Hepatocyte (in vitro differentiated cells): ENCODE results near the gene C2CD3. TPM values are rescaled to one million over a fixed set of nuclear protein-coding genes. Genes with fewer than 3 reads are reported as not detected.

Source experiments
- DNase-seq: peaks from one replicate; pipeline ENCODE4 v3.0.0-alpha.2; 2016; ENCODE audit warnings: low spot score
- H2AFZ ChIP-seq: fragments of 200-600 bp; sonication (generic); 2 replicates; pipeline ENCODE4 v1.6.0; 2016; ENCODE audit warnings: antibody characterized with exemption, mild to moderate bottlenecking
- H3K27ac ChIP-seq: fragments of 200-600 bp; sonication (generic); 2 replicates; pipeline ENCODE4 v1.5.1; 2016; ENCODE audit warnings: mild to moderate bottlenecking
- H3K27me3 ChIP-seq: fragments of 200-600 bp; sonication (generic); 2 replicates; pipeline ENCODE4 v1.6.1; 2016
- H3K36me3 ChIP-seq: fragments of 200-600 bp; sonication (generic); replicated peaks from 2 replicates; pipeline ENCODE4 v1.5.1; 2016; ENCODE audit warnings: low read depth; ENCODE audit not compliant: insufficient read depth
- H3K4me1 ChIP-seq: fragments of 200-600 bp; sonication (generic); 2 replicates; pipeline ENCODE4 v1.5.1; 2016; ENCODE audit warnings: mild to moderate bottlenecking, moderate library complexity; ENCODE audit not compliant: insufficient read depth
- H3K4me2 ChIP-seq: fragments of 200-600 bp; sonication (generic); 2 replicates; pipeline ENCODE4 v1.6.0; 2016
- H3K4me3 ChIP-seq: fragments of 200-600 bp; sonication (generic); 2 replicates; pipeline ENCODE4 v1.5.1; 2016; ENCODE audit warnings: mild to moderate bottlenecking
- H3K79me2 ChIP-seq: fragments of 200-600 bp; sonication (generic); 2 replicates; pipeline ENCODE4 v1.6.0; 2017; ENCODE audit warnings: mild to moderate bottlenecking
- H3K9me2 ChIP-seq: fragments of 200-600 bp; sonication (generic); replicated peaks from 2 replicates; pipeline ENCODE4 v1.6.0; 2017; ENCODE audit warnings: mild to moderate bottlenecking; ENCODE audit not compliant: insufficient read depth
- H3K9me3 ChIP-seq: fragments of 200-600 bp; sonication (generic); 2 replicates; pipeline ENCODE4 v1.5.1; 2016; ENCODE audit warnings: low read depth, mild to moderate bottlenecking
- H4K20me1 ChIP-seq: fragments of 200-600 bp; sonication (generic); 2 replicates; pipeline ENCODE4 v1.6.0; 2016; ENCODE audit warnings: mild to moderate bottlenecking; ENCODE audit not compliant: insufficient read depth, poor library complexity, severe bottlenecking
- EZH2 ChIP-seq: fragments of 200-600 bp; sonication (generic); IDR thresholded peaks from 2 replicates; pipeline ENCODE4 v1.6.1; 2016; ENCODE audit warnings: antibody characterized with exemption, mild to moderate bottlenecking, borderline replicate concordance
- EZH2phosphoT487 ChIP-seq: fragments of 200-600 bp; sonication (generic); IDR thresholded peaks from one replicate; pipeline ENCODE4 v1.6.1; 2018; ENCODE audit warnings: antibody characterized with exemption, mild to moderate bottlenecking, low read depth, moderate library complexity; ENCODE audit not compliant: unreplicated experiment, severe bottlenecking
- WGBS: methylation state at CpG from one replicate; pipeline ENCODE4 v1.1.6; 2016; ENCODE audit warnings: low lambda C conversion rate; ENCODE audit errors: missing lambda C conversion rate; 5-methylcytosine and 5-hydroxymethylcytosine counted together
- polyA plus RNA-seq: library from polyadenylated mRNA; unstranded; fragments of >200 nt; fragmentation: Nextera tagmentation; extraction: Ambion mirVana; gene quantifications from 2 replicates; pipeline ENCODE4 v1.2.1, GENCODE V29; 2016
- total RNA-seq: library from RNA; depleted of rRNA; stranded (reverse); fragments of >200 nt; gene quantifications from 2 replicates; pipeline ENCODE4 v1.2.3, GENCODE V29; 2014
- TF ChIP-seq, protein P1 (sequence below): fragments of 200-600 bp; sonication (generic); IDR thresholded peaks from 2 replicates; pipeline ENCODE4 v1.5.1; 2016; ENCODE audit warnings: antibody characterized with exemption, mild to moderate bottlenecking; ENCODE audit not compliant: poor library complexity

C2CD3 gene
- total and polyA plus RNA-seq, 2 experiments from 2014 or later: 9.8 to 16.3 TPM

DNA sequence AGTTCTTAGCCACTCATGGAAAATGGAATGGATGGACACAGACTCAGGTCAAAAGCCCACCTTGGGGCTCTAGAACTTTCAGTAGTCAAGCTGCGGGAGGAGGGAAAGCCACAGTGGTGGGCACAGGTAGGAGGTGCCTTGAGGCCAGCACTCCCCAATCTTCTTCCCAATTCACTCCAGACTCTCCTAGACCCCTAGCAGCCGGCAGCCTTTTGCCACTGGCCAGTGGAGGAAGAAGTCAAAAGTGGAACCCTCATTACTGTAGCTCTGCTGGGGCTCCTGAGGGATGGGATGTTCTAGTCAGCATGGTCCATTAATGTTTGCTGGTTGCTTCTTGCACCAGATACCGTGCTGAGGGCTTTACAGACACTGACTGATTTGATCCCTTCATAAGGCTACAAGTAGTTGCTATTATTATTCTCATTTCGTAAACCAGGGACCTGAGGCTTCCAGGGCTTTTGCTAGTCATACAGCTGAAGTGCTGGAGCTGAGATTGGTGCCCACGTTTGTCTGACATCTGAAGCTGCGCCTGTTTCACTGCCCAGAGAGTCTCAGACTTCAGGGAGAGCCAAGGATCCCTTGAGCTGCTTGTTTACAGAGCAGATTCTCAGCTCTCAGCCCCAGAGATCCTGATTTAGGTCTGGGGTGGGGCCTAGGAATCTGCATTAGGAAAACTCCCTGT is 163.0 kb downstream of the C2CD3 start:
- Histone ChIP-seq H3K79me2 (no peaks in the 10 kb centered on the region), H3K27ac (no peak overlapping the region), H3K9me3 (no peaks in the 10 kb centered on the region), H3K36me3 (no peaks in the 10 kb centered on the region), H3K4me2 (no peak overlapping the region), H4K20me1 (no peaks in the 10 kb centered on the region), H3K4me1 (no peaks in the 10 kb centered on the region), H3K9me2 (no peaks in the 10 kb centered on the region), H2AFZ (no peak overlapping the region), H3K4me3 (no peak overlapping the region), H3K27me3 (no peaks in the 10 kb centered on the region)
- TF ChIP-seq EZH2phosphoT487 (no peak), EZH2 (no peak)
- TF ChIP-seq, protein P1, sequence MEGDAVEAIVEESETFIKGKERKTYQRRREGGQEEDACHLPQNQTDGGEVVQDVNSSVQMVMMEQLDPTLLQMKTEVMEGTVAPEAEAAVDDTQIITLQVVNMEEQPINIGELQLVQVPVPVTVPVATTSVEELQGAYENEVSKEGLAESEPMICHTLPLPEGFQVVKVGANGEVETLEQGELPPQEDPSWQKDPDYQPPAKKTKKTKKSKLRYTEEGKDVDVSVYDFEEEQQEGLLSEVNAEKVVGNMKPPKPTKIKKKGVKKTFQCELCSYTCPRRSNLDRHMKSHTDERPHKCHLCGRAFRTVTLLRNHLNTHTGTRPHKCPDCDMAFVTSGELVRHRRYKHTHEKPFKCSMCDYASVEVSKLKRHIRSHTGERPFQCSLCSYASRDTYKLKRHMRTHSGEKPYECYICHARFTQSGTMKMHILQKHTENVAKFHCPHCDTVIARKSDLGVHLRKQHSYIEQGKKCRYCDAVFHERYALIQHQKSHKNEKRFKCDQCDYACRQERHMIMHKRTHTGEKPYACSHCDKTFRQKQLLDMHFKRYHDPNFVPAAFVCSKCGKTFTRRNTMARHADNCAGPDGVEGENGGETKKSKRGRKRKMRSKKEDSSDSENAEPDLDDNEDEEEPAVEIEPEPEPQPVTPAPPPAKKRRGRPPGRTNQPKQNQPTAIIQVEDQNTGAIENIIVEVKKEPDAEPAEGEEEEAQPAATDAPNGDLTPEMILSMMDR: no peak
- DNase-seq: no peak
- 83% methylated on average over 6 of the region's 6 CpGs for whole genome bisulfite sequencing

GRCh38 chr11:74006743-74007304 is 164.0 kb downstream of the C2CD3 start:
- 86% methylated on average over 7 of the region's 7 CpGs for WGBS
- Histone ChIP-seq H2AFZ (no peak overlapping the region), H3K9me2 (no peaks in the 10 kb centered on the region), H3K27ac (no peak overlapping the region), H3K36me3 (no peaks in the 10 kb centered on the region), H3K4me2 (no peak overlapping the region), H4K20me1 (no peaks in the 10 kb centered on the region), H3K9me3 (no peaks in the 10 kb centered on the region), H3K4me1 (no peaks in the 10 kb centered on the region), H3K27me3 (no peaks in the 10 kb centered on the region), H3K4me3 (no peak overlapping the region), H3K79me2 (no peaks in the 10 kb centered on the region)
- TF ChIP-seq, protein P1: no peak
- TF ChIP-seq EZH2phosphoT487 (no peak), EZH2 (no peak)
- DNase-seq: no peak

- H3K27ac ChIP-seq: no peak overlapping the region
- TF ChIP-seq EZH2 (no peak), EZH2phosphoT487 (no peak)
- TF ChIP-seq, protein P1: no peak
Observed at GRCh38 chr11:74005721-74006517, 164.9 kb downstream of the C2CD3 start.

More at GRCh38 chr11:74005721-74006517, 164.9 kb downstream of the C2CD3 start:
- Histone ChIP-seq H3K9me2 (no peaks in the 10 kb centered on the region), H3K9me3 (no peaks in the 10 kb centered on the region), H3K4me1 (no peaks in the 10 kb centered on the region), H3K27me3 (no peaks in the 10 kb centered on the region), H3K36me3 (no peaks in the 10 kb centered on the region), H3K4me2 (no peak overlapping the region), H3K79me2 (no peaks in the 10 kb centered on the region), H2AFZ (no peak overlapping the region), H3K4me3 (no peak overlapping the region), H4K20me1 (no peaks in the 10 kb centered on the region)
- WGBS: 97% methylated on average over 28 of the region's 29 CpGs
- no peak for DNase-seq
